Type B pancreatic cell (in vitro differentiated cells): Measurements from ENCODE around the gene PRR15L. TPM values are rescaled to one million over a fixed set of nuclear protein-coding genes. Genes with fewer than 3 reads are reported as not detected.
A peak's percentile ranks its signal among the peaks of the same experiment; 100 is the strongest.

Experiments
- DNase-seq: peaks from one replicate; pipeline ENCODE4 v3.0.0; 2021; ENCODE audit warnings: mixed read lengths; ENCODE audit not compliant: unreplicated experiment; ENCODE audit errors: extremely low spot score
- H3K27ac Mint-ChIP-seq: 2 replicates; pipeline ENCODE4 v1.8.0; 2021; ENCODE audit warnings: mild to moderate bottlenecking, mixed read lengths
- H3K27me3 Mint-ChIP-seq: 2 replicates; pipeline ENCODE4 v1.8.0; 2021; ENCODE audit warnings: mixed read lengths
- H3K36me3 Mint-ChIP-seq: 2 replicates; pipeline ENCODE4 v1.8.0; 2021; ENCODE audit warnings: mixed read lengths
- H3K4me1 Mint-ChIP-seq: one replicate; pipeline ENCODE4 v1.8.0; 2021; ENCODE audit warnings: mixed read lengths; ENCODE audit not compliant: unreplicated experiment
- H3K4me3 Mint-ChIP-seq: 2 replicates; pipeline ENCODE4 v1.8.0; 2021; ENCODE audit warnings: mild to moderate bottlenecking, mixed read lengths
- H3K9me3 Mint-ChIP-seq: 2 replicates; pipeline ENCODE4 v1.8.0; 2021; ENCODE audit warnings: mixed read lengths
- CTCF ChIP-seq: fragments of 200-600 bp; sonication (generic); conservative IDR thresholded peaks from 2 replicates; pipeline ENCODE4 v1.5.0; 2021; ENCODE audit warnings: antibody characterized with exemption, mild to moderate bottlenecking
- total RNA-seq: library from RNA; stranded (reverse); gene quantifications from 2 replicates; pipeline ENCODE4 v1.2.1, GENCODE V29; 2021; ENCODE audit warnings: low replicate concordance

Gene PRR15L
- total RNA-seq, 1 donor from 2014 or later: 20.0 TPM

- H3K4me1 Mint-ChIP-seq: peaks cover 9% of the 10 kb centered on the region
- H3K4me3 Mint-ChIP-seq: no peak overlapping the region
- H3K36me3 Mint-ChIP-seq: peaks cover 33% of the 10 kb centered on the region
- H3K27ac Mint-ChIP-seq: no peak overlapping the region
- no peak for TF ChIP-seq CTCF
- no peaks in the 10 kb centered on the region for H3K9me3 Mint-ChIP-seq
- DNase-seq: no peak
- H3K27me3 Mint-ChIP-seq: peaks cover 3% of the 10 kb centered on the region
These were observed 22.9 kb upstream of the PRR15L start for GRCh38 chr17:47980541-47980940.

- Mint-ChIP-seq H3K9me3 (no peaks in the 10 kb centered on the region), H3K27ac (no peak overlapping the region), H3K4me3 (no peak overlapping the region), H3K4me1 (peaks cover 5% of the 10 kb centered on the region), H3K27me3 (peaks cover 3% of the 10 kb centered on the region), H3K36me3 (peaks cover 38% of the 10 kb centered on the region)
- peak; percentile 92 for TF ChIP-seq CTCF
- DNase-seq: peak; percentile 77
These were observed 20.6 kb upstream of the PRR15L start for GRCh38 chr17:47978324-47978723.

DNA sequence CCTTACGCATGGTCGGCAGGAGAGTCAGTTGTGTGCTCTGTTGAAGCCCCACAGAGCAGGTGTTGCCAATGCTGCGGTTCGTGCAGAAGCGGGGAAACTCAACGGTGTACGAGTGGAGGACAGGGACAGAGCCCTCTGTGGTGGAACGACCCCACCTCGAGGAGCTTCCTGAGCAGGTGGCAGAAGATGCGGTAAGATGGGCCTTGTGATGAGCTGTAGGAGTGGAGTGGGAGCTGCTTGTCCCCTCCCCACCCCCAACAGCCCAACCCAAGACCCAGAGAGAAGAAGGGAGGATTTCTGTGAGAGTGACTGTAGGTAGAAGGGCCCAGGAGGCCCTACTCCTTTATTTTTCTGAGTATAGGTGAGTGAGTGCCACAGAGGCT lies 18.1 kb upstream of the PRR15L start:
- no peak overlapping the region for H3K4me3 Mint-ChIP-seq
- TF ChIP-seq CTCF: no peak
- H3K27ac Mint-ChIP-seq: no peak overlapping the region
- no peaks in the 10 kb centered on the region for H3K9me3 Mint-ChIP-seq
- H3K36me3 Mint-ChIP-seq: peaks cover 31% of the 10 kb centered on the region
- H3K27me3 Mint-ChIP-seq: peaks cover 3% of the 10 kb centered on the region
- no peak for DNase-seq
- H3K4me1 Mint-ChIP-seq: no peaks in the 10 kb centered on the region

DNA sequence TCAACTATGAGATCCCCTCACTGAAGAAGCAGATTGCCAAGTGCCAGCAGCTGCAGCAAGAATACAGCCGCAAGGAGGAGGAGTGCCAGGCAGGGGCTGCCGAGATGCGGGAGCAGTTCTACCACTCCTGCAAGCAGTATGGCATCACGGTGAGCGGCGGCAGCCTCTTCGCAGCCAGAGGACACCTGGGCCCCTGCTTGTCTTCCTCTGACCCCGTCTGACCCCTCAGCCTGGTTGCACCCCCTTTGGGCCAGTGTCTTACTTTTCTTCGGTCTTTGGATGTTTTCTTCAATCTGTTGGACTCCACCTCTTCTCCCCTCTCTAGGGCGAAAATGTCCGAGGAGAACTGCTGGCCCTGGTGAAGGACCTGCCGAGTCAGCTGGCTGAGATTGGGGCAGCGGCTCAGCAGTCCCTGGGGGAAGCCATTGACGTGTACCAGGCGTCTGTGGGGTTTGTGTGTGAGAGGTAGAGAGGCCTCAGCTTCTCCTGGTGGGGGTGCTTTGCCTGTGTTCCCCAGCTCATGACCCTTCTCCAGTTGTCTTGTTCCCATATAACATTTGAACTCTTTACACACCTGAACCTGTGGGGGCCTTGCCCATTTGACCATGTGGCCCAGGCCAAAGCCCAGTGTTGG lies 17.6 kb upstream of the PRR15L start:
- Mint-ChIP-seq H3K36me3 (peaks cover 27% of the 10 kb centered on the region), H3K27ac (no peak overlapping the region), H3K4me1 (peaks cover 3% of the 10 kb centered on the region), H3K4me3 (no peak overlapping the region), H3K27me3 (peaks cover 3% of the 10 kb centered on the region), H3K9me3 (no peaks in the 10 kb centered on the region)
- TF ChIP-seq CTCF: no peak
- no peak for DNase-seq

DNA sequence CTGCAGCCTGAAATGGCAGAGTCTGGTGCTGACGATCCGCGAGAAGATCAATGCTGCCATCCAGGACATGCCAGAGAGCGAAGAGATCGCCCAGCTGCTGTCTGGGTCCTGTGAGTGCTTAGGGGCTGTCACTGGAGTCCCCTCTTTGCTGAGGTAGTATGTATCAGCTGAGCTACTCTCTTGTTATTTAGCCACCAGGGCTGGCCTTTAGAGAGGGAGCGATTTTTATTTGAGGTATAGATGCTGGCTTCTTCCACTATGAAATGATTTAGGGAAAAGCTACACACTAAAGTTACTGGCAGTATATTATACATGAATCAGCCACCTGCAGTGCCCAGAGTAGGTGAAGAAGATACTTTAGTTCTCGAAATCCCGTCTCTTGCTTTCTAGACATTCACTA lies 15.9 kb upstream of the PRR15L start:
- no peak for DNase-seq
- H3K27me3 Mint-ChIP-seq: no peaks in the 10 kb centered on the region
- peak overlapping the region; percentile 20 for H3K4me3 Mint-ChIP-seq
- H3K27ac Mint-ChIP-seq: no peak overlapping the region
- peaks cover 7% of the 10 kb centered on the region for H3K4me1 Mint-ChIP-seq
- peaks cover 16% of the 10 kb centered on the region for H3K36me3 Mint-ChIP-seq
- no peaks in the 10 kb centered on the region for H3K9me3 Mint-ChIP-seq
- no peak for TF ChIP-seq CTCF
